Measurements from ENCODE around the gene PTPRT.

DNA sequence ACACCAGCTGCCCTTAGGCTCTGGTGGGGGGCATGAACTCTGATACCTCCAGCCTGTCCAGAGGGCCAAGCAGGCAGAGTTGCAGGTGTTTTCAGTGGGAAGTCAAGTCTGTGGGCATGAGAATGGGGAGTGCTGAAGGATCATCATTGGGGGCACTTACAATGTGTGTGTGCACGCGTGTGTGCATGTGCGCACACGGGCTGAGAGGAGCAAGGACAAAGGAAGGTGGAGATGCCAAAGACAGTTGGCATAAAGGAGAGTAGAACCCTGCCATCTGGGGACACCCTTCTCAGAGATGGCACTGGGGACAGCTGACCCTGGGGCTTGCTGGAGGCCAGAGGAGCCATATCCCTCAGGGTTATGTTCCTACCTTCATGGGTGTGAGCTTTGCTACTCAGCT, 1163.1 kb downstream of the PTPRT start:
- TF ChIP-seq, protein P1, sequence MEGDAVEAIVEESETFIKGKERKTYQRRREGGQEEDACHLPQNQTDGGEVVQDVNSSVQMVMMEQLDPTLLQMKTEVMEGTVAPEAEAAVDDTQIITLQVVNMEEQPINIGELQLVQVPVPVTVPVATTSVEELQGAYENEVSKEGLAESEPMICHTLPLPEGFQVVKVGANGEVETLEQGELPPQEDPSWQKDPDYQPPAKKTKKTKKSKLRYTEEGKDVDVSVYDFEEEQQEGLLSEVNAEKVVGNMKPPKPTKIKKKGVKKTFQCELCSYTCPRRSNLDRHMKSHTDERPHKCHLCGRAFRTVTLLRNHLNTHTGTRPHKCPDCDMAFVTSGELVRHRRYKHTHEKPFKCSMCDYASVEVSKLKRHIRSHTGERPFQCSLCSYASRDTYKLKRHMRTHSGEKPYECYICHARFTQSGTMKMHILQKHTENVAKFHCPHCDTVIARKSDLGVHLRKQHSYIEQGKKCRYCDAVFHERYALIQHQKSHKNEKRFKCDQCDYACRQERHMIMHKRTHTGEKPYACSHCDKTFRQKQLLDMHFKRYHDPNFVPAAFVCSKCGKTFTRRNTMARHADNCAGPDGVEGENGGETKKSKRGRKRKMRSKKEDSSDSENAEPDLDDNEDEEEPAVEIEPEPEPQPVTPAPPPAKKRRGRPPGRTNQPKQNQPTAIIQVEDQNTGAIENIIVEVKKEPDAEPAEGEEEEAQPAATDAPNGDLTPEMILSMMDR (IDR thresholded peaks at IDR 0.05): no peak
- no peak for TF ChIP-seq POLR2A (IDR thresholded peaks at IDR 0.05)

All from breast epithelium (tissue), 3 donors.